Adipocyte (in vitro differentiated cells): ENCODE data around the gene TMEM131.
A peak's percentile ranks its signal among the peaks of the same experiment; 100 is the strongest.
"Not testable (repeated sequence)": the region's sequence is repeated elsewhere in the genome, so short reads cannot be mapped to it uniquely, and the experiment has no call there.

Source experiments
- DNase-seq: peaks from one replicate; pipeline ENCODE4 v3.0.0-alpha.2; 2015; ENCODE audit warnings: low read depth
- H3K27me3 ChIP-seq: replicated peaks from 2 replicates; pipeline ENCODE4 v1.7.0; 2013; ENCODE audit warnings: mild to moderate bottlenecking, low read length, moderate library complexity; ENCODE audit not compliant: control insufficient read depth, insufficient read depth
- H3K36me3 ChIP-seq: 2 replicates; pipeline ENCODE4 v1.7.0; 2013; ENCODE audit warnings: low read length, mild to moderate bottlenecking, moderate library complexity; ENCODE audit not compliant: control insufficient read depth, insufficient read depth, severe bottlenecking
- H3K4me1 ChIP-seq: 2 replicates; pipeline ENCODE4 v1.7.0; 2013; ENCODE audit warnings: mild to moderate bottlenecking, low read length, moderate library complexity; ENCODE audit not compliant: control insufficient read depth, insufficient read depth
- H3K4me3 ChIP-seq: 2 replicates; pipeline ENCODE4 v1.7.0; 2013; ENCODE audit warnings: mild to moderate bottlenecking, low read length, moderate library complexity
- H3K9ac ChIP-seq: 2 replicates; pipeline ENCODE4 v1.7.0; 2013; ENCODE audit warnings: mild to moderate bottlenecking, low read length, moderate library complexity
- H3K9me3 ChIP-seq: 2 replicates; pipeline ENCODE4 v1.7.0; 2013; ENCODE audit warnings: mild to moderate bottlenecking, low read length, moderate library complexity; ENCODE audit not compliant: control insufficient read depth

TMEM131 gene

DNA sequence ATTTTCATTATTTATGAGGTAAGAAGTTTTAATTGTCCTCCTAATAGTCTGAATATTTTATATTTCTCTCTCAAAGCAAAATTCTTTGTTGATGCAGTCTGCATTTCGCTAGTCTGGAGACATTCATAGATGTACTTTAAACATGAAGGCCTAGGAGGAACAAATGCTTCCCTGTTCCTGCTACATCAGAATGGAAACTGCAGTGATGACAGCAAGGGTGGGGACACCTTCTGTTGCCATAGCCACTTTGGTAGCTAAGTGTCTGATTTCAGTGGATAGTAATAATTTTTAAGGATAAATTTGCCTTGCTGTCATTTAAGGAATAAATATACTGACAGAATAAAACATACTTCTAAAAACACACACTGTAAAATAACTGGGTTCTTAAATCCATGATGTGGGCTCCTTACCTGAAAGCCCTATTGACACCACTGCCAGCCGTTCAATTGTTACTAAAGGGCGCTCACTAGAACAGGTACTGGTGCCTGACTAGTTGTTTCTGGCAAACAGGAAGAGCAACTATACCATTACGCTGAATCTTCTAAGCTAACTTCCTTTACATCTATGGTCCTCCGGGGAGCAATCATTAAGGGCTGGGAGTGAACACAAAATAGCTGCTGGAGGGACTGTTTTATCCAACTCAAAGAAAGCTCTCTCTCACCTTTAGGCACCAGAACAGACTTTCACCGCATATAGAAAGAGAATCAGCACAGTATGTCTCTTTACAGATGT, 88.2 kb downstream of the TMEM131 start:
- DNase-seq, result no peak

GRCh38 chr2:97906307-97906706, 89.4 kb downstream of the TMEM131 start:
- Histone ChIP-seq H3K9ac (no peak overlapping the region), H3K9me3 (no peaks in the 10 kb centered on the region), H3K4me3 (no peak overlapping the region), H3K36me3 (peaks cover 19% of the 10 kb centered on the region), H3K27me3 (no peaks in the 10 kb centered on the region), H3K4me1 (peaks cover 2% of the 10 kb centered on the region)
- DNase-seq, result no peak

More for the DNA sequence above, 88.2 kb downstream of the TMEM131 start:
- Histone ChIP-seq H3K36me3 (peaks cover 19% of the 10 kb centered on the region), H3K4me1 (peaks cover 11% of the 10 kb centered on the region), H3K9ac (no peak overlapping the region), H3K27me3 (no peaks in the 10 kb centered on the region), H3K9me3 (no peaks in the 10 kb centered on the region), H3K4me3 (no peak overlapping the region)

DNA sequence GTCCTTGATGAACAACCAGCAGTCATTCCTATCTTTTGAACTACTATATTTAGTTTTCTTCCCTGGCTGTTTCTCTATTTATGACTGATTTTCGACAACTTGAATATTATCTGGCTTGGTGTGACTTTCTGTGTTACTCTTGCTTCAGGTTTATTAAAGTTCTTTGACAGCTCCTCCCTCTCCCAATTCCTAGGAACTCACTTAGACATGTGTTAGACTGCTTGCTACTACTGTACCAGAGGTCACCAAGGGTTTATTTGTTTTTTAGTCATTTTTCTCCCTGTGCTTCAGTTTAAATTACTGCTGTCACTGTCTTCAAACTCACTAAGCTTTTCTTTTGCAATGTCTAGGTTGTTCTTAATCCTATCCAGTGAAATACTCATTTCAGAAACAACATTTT, 90.5 kb downstream of the TMEM131 start:
- Histone ChIP-seq H3K36me3 (peaks cover 19% of the 10 kb centered on the region), H3K4me3 (no peak overlapping the region), H3K9me3 (no peaks in the 10 kb centered on the region), H3K4me1 (no peaks in the 10 kb centered on the region), H3K9ac (no peak overlapping the region), H3K27me3 (no peaks in the 10 kb centered on the region)
- no peak for DNase-seq

GRCh38 chr2:97901862-97902261, 93.9 kb downstream of the TMEM131 start:
- H3K9ac ChIP-seq, result no peak overlapping the region
- H3K27me3 ChIP-seq, result no peaks in the 10 kb centered on the region
- no peaks in the 10 kb centered on the region for H3K9me3 ChIP-seq
- no peak overlapping the region for H3K4me3 ChIP-seq
- no peaks in the 10 kb centered on the region for H3K4me1 ChIP-seq
- DNase-seq, result no peak
- H3K36me3 ChIP-seq, result peaks cover 12% of the 10 kb centered on the region

DNA sequence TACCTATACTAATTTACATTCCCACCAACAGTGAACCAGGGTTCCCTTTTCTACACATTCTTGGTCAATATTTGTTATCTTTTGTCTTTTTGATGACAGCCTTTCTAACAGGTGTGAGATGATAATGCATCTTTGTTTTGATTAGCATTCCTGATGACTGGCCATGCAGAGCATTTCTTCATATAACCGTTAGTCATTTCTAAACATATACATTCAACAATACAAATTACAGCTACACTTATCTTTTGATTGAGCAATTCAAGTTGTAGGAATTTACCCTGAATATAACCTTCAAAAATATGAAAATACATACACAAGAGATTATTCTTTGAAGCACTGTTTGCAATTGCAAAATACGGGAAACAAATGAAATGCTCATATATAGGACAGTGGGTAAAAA, 94.9 kb downstream of the TMEM131 start:
- Histone ChIP-seq H3K4me1 (no peaks in the 10 kb centered on the region), H3K36me3 (peaks cover 4% of the 10 kb centered on the region), H3K4me3 (no peak overlapping the region), H3K9ac (no peak overlapping the region), H3K27me3 (no peaks in the 10 kb centered on the region), H3K9me3 (no peaks in the 10 kb centered on the region)
- peak; percentile 57 for DNase-seq

DNA sequence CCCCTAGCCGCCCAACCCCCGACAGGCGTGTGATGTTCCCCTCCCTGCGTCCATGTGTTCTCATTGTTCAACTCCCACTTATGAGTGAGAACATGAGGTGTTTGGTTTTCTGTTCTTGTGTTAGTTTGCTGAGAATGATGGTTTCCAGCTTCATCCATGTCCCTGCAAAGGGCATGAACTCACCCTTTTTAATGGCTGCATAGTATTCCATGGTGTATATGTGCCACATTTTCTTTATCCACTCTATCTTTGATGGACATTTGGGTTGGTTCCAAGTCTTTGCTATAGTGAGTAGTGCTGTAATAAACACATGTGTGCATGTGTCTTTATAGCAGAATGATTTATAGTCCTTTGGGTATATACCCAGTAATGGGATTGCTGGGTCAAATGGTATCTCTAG, 102.7 kb downstream of the TMEM131 start:
- not testable (repeated sequence) for H3K4me1 ChIP-seq, H3K9ac ChIP-seq, DNase-seq, H3K9me3 ChIP-seq, H3K27me3 ChIP-seq, H3K4me3 ChIP-seq, H3K36me3 ChIP-seq

GRCh38 chr2:97891611-97892010, 104.1 kb downstream of the TMEM131 start:
- no peaks in the 10 kb centered on the region for H3K9me3 ChIP-seq
- peaks cover 13% of the 10 kb centered on the region for H3K36me3 ChIP-seq
- no peak overlapping the region for H3K9ac ChIP-seq
- no peak overlapping the region for H3K4me3 ChIP-seq
- no peak for DNase-seq
- H3K4me1 ChIP-seq, result no peaks in the 10 kb centered on the region
- H3K27me3 ChIP-seq, result no peaks in the 10 kb centered on the region

- DNase-seq, result no peak
- H3K9me3 ChIP-seq, result peaks cover 12% of the 10 kb centered on the region
- H3K27me3 ChIP-seq, result no peaks in the 10 kb centered on the region
- H3K4me1 ChIP-seq, result no peaks in the 10 kb centered on the region
- H3K4me3 ChIP-seq, result no peak overlapping the region
- peaks cover 32% of the 10 kb centered on the region for H3K36me3 ChIP-seq
- H3K9ac ChIP-seq, result no peak overlapping the region
These were observed 106.6 kb downstream of the TMEM131 start for GRCh38 chr2:97889156-97889555.

DNA sequence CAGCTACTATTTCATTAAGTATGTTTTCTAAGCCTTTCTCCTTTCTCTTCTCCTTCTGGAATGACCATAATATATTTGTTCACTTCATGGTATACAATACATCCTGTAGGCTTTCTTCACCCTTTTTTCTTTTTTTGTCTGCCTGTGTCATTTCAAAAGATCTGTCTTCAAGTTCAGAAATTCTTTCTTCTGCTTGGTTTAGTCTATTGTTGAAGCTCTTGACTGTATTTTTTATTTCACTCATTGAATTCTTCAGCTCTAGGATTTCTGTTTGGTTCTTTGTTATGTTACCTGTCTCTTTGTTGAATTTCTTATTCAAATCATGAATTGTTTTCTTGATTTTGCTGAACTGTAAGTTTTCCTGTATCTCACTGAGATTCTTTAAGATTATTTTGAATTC, 109.9 kb downstream of the TMEM131 start:
- no peaks in the 10 kb centered on the region for H3K4me1 ChIP-seq
- H3K9ac ChIP-seq, result no peak overlapping the region
- DNase-seq, result no peak
- peaks cover 32% of the 10 kb centered on the region for H3K36me3 ChIP-seq
- no peak overlapping the region for H3K4me3 ChIP-seq
- no peaks in the 10 kb centered on the region for H3K27me3 ChIP-seq
- peaks cover 12% of the 10 kb centered on the region for H3K9me3 ChIP-seq

- DNase-seq, result no peak
- Histone ChIP-seq H3K27me3 (no peaks in the 10 kb centered on the region), H3K4me1 (no peaks in the 10 kb centered on the region), H3K4me3 (no peak overlapping the region), H3K36me3 (peaks cover 6% of the 10 kb centered on the region), H3K9ac (no peak overlapping the region), H3K9me3 (peaks cover 3% of the 10 kb centered on the region)
These were observed 115.4 kb downstream of the TMEM131 start for GRCh38 chr2:97880334-97880733.

GRCh38 chr2:97878865-97879264, 116.9 kb downstream of the TMEM131 start:
- no peak overlapping the region for H3K9ac ChIP-seq
- no peaks in the 10 kb centered on the region for H3K4me1 ChIP-seq
- peaks cover 3% of the 10 kb centered on the region for H3K9me3 ChIP-seq
- DNase-seq, result no peak
- H3K4me3 ChIP-seq, result no peak overlapping the region
- no peaks in the 10 kb centered on the region for H3K36me3 ChIP-seq
- no peaks in the 10 kb centered on the region for H3K27me3 ChIP-seq

DNA sequence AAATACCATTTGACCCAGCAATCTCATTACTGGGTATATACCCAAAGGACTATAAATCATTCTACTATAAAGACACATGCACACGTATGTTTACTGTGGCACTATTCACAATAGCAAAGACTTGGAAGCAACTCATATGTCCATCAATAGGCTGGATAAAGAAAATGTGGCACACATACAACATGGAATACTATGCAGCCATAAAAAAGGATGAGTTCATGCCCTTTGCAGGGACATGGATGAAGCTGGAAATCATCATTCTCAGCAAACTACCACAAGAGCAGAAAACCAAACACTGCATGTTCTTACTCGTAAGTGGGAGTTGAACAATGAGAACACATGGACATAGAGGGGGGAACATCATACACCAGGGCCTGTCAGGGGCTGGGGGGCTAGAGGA, 117.4 kb downstream of the TMEM131 start:
- not testable (repeated sequence) for H3K9ac ChIP-seq, H3K36me3 ChIP-seq, H3K4me3 ChIP-seq, H3K27me3 ChIP-seq, DNase-seq, H3K9me3 ChIP-seq, H3K4me1 ChIP-seq
